ENCODE data around the gene ATOSB. TPM values are rescaled to one million over a fixed set of nuclear protein-coding genes. Genes with fewer than 3 reads are reported as not detected.
A peak's percentile ranks its signal among the peaks of the same experiment; 100 is the strongest.

Gene ATOSB
- polyA plus RNA-seq, 3 donors, result 18.5 to 96.8 (median 23.7) TPM

DNA sequence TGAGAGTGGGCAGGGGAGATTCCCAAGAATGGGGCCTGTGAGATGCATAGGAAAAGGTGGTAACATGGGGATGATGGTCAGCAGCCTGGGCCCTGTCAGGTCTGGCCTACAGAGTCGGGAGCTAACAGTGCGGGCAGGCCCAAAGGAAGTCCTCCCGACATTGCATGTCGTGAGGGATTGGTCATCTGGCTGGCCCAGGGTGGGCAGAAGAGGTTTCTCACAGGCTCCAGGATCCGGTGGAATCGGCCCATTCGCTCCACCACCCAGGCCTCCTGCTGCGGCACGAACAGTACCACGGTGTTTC is 13.2 kb downstream of the ATOSB start:
- Histone ChIP-seq H3K27me3 (ENCODE audit: control insufficient read depth in 2 of 2, insufficient read depth in 2 of 2, low read length in 2 of 2) (no peaks in the 10 kb centered on the region), H4K20me1 (ENCODE audit: insufficient read depth, low read length) (peaks cover 42% of the 10 kb centered on the region), H3K9ac (ENCODE audit: insufficient read depth, low read length, poor library complexity, severe bottlenecking) (peak overlapping the region; percentile 66), H3K36me3 (replicated peaks in 1 of 2; ENCODE audit: control insufficient read depth in 1 of 2, insufficient read depth in 2 of 2, low read length in 2 of 2) (peaks cover 51 to 63% of the 10 kb centered on the region in 2 donors), H3K4me2 (replicated peaks; ENCODE audit: extremely low read depth, low read length, poor library complexity, severe bottlenecking) (peak overlapping the region; percentile 82), H3K4me3 (replicated peaks in 1 of 3; ENCODE audit: low read depth in 2 of 3, low read length in 3 of 3) (peak overlapping the region; percentile 71 to 88 (median 78)), H3K27ac (ENCODE audit: low read depth in 1 of 2, low read length in 2 of 2) (peak overlapping the region; percentile 74 to 86), H2AFZ (ENCODE audit: insufficient read depth, low read depth, low read length, poor library complexity, severe bottlenecking) (peak overlapping the region; percentile 91), H3K79me2 (ENCODE audit: insufficient read depth, low read length) (peaks cover 13% of the 10 kb centered on the region), H3K9me3 (replicated peaks in 1 of 2; ENCODE audit: control insufficient read depth in 1 of 2, insufficient read depth in 1 of 2, low read length in 2 of 2) (no peaks in the 10 kb centered on the region), H3K4me1 (ENCODE audit: control insufficient read depth in 1 of 2, insufficient read depth in 2 of 2, low read length in 2 of 2) (peaks cover 17 to 28% of the 10 kb centered on the region in 2 donors)
- Mint-ChIP-seq H3K4me3 (peak overlapping the region; percentile 92 to 96), H3K9me3 (no peaks in the 10 kb centered on the region), H3K36me3 (peaks cover 50 to 59% of the 10 kb centered on the region in 2 donors), H3K27ac (peak overlapping the region; percentile 96 to 99 (median 98)), H3K4me1 (peaks cover 24% of the 10 kb centered on the region), H3K27me3 (ENCODE audit: low read depth in 3 of 3) (peaks cover 0 to 3% (median 0%) of the 10 kb centered on the region in 3 donors)
- TF ChIP-seq, protein P1, sequence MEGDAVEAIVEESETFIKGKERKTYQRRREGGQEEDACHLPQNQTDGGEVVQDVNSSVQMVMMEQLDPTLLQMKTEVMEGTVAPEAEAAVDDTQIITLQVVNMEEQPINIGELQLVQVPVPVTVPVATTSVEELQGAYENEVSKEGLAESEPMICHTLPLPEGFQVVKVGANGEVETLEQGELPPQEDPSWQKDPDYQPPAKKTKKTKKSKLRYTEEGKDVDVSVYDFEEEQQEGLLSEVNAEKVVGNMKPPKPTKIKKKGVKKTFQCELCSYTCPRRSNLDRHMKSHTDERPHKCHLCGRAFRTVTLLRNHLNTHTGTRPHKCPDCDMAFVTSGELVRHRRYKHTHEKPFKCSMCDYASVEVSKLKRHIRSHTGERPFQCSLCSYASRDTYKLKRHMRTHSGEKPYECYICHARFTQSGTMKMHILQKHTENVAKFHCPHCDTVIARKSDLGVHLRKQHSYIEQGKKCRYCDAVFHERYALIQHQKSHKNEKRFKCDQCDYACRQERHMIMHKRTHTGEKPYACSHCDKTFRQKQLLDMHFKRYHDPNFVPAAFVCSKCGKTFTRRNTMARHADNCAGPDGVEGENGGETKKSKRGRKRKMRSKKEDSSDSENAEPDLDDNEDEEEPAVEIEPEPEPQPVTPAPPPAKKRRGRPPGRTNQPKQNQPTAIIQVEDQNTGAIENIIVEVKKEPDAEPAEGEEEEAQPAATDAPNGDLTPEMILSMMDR (IDR thresholded peaks at IDR 0.05), result no peak
- WGBS (ENCODE audit: insufficient coverage), result 7% methylated on average over 8 of the region's 10 CpGs
- DNase-seq, result no peak
- intact Hi-C loops (cut with micrococcal nuclease), result no loop called here

DNA sequence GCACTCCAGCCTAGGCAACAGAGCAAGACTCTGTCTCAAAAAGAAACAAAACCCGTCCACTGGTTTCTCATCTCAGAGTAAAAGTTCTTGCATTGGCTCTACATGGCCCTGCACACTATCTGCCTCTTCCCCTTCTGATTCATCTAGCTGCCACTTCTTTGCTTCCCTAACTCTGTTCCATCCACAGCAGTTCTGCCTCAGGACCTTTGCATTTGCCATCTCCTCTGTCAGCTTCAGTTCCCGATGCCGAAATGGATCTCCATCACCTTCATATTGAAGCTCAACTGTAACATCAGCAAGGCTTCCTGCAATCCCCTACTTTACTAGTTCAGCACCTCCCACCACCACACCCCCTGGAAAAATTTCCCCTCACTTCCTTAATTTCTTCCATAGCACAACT is 18.1 kb downstream of the ATOSB start:
- H3K27ac Mint-ChIP-seq, result no peak overlapping the region
- H3K9me3 ChIP-seq (replicated peaks in 1 of 2; ENCODE audit: control insufficient read depth in 1 of 2, insufficient read depth in 1 of 2, low read length in 2 of 2), result no peaks in the 10 kb centered on the region
- no peak overlapping the region for H2AFZ ChIP-seq (ENCODE audit: insufficient read depth, low read depth, low read length, poor library complexity, severe bottlenecking)
- no peak overlapping the region for H3K4me3 Mint-ChIP-seq
- TF ChIP-seq, protein P1 (IDR thresholded peaks at IDR 0.05), result no peak
- H3K36me3 ChIP-seq (replicated peaks in 1 of 2; ENCODE audit: control insufficient read depth in 1 of 2, insufficient read depth in 2 of 2, low read length in 2 of 2), result peaks cover 29 to 46% of the 10 kb centered on the region in 2 donors
- H3K4me1 Mint-ChIP-seq, result peaks cover 34% of the 10 kb centered on the region
- H3K36me3 Mint-ChIP-seq, result peaks cover 38 to 43% of the 10 kb centered on the region in 2 donors
- H3K27ac ChIP-seq (ENCODE audit: low read depth in 1 of 2, low read length in 2 of 2), result no peak overlapping the region
- DNase-seq, result no peak
- no peak overlapping the region for H3K4me3 ChIP-seq (replicated peaks in 1 of 3; ENCODE audit: low read depth in 2 of 3, low read length in 3 of 3)
- no peaks in the 10 kb centered on the region for H3K27me3 ChIP-seq (ENCODE audit: control insufficient read depth in 2 of 2, insufficient read depth in 2 of 2, low read length in 2 of 2)
- peaks cover 10% of the 10 kb centered on the region for H3K79me2 ChIP-seq (ENCODE audit: insufficient read depth, low read length)
- intact Hi-C loops (cut with micrococcal nuclease), result loop anchor here (2.0 to 5.0 kb wide), 3 partner anchors 27 to 200 kb away; a partner anchor contains a TSS
- H3K4me1 ChIP-seq (ENCODE audit: control insufficient read depth in 1 of 2, insufficient read depth in 2 of 2, low read length in 2 of 2), result peaks cover 20 to 26% of the 10 kb centered on the region in 2 donors
- no peaks in the 10 kb centered on the region for H3K27me3 Mint-ChIP-seq (ENCODE audit: low read depth in 3 of 3)
- H4K20me1 ChIP-seq (ENCODE audit: insufficient read depth, low read length), result no peaks in the 10 kb centered on the region
- WGBS (ENCODE audit: insufficient coverage), result 90% methylated on average over 3 of the region's 3 CpGs
- no peak overlapping the region for H3K9ac ChIP-seq (ENCODE audit: insufficient read depth, low read length, poor library complexity, severe bottlenecking)
- H3K4me2 ChIP-seq (replicated peaks; ENCODE audit: extremely low read depth, low read length, poor library complexity, severe bottlenecking), result no peak overlapping the region
- no peaks in the 10 kb centered on the region for H3K9me3 Mint-ChIP-seq

Measured in CD14-positive monocyte (primary cell).